Inferior parietal cortex (tissue), 1 donor: ENCODE data around the gene CD63.
"Not testable (repeated sequence)": the region's sequence is repeated elsewhere in the genome, so short reads cannot be mapped to it uniquely, and the experiment has no call there.

ENCODE experiments used
- DNase-seq: peaks from one replicate; pipeline ENCODE4 v3.0.0-alpha.2; 2016; ENCODE audit errors: extremely low spot score

CD63 gene, protein sequence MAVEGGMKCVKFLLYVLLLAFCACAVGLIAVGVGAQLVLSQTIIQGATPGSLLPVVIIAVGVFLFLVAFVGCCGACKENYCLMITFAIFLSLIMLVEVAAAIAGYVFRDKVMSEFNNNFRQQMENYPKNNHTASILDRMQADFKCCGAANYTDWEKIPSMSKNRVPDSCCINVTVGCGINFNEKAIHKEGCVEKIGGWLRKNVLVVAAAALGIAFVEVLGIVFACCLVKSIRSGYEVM

DNA sequence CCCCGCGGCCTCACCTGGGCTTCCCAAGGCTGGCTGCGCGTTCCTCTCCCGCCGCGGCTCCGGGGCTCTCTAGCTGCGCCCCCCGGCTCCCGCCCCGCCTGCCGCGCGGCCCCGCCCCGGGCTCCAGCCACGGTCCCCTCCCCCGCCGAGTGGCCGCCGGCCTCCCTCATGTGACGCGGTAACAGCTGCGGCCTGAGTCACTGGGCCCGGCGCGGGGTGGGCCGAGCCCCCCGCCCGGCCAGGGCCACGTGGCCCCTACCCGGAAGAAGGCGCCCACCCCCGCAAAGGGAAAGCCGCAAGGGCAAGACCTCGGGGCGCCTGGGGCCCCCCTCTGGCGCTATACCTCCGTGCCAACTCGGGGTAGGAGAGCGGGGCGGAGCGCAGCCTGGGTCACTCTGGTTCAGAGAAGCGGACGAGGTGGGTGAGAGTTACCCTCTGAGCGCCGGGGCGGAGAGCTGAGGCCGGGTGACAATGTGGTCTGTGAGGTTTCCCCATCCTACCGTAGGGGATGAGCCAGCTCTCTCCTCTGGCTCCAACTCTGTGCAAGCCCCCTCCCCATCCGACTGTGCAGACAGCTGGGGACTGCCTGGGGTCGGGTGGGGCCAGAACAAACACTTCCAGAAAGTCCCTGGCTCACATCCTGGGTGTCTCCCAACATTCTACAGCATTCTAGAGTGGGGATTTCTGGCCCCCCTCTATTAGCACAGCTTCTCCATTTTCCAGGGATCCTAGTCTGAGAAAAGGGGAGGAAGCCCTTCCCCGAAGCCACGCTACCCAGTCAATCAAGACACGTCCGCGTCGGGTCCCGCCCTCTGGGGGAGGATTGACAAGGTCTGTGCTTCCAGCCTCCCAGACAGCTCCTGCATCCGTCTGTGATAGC is at the start of gene CD63:
Gene CD63, minus strand, starts transcription at position 71 of the 880 bp plus-strand sequence. CDS start 668 bp downstream, outside the sequence.
- DNase-seq: peak; percentile 92

DNA sequence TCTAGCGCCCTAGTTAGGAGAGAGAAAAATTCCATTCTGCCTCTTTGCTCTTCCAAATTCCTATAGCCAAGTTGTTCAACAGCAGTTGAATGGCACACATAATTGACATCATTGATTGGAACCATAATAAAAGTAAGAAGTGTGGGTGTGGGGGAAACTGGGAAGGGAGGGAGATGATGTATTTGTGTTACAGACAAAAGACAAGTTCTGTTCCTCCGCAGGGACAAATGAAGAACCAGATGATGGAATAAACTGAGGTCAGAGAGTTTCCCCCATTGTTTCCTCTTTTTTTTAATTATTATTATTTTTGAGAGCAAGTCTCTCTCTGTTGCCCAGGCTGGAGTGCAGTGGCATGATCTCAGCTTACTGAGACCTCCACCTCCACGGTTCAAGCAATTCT is 49.0 kb upstream of the CD63 start:
- DNase-seq: no peak

DNA sequence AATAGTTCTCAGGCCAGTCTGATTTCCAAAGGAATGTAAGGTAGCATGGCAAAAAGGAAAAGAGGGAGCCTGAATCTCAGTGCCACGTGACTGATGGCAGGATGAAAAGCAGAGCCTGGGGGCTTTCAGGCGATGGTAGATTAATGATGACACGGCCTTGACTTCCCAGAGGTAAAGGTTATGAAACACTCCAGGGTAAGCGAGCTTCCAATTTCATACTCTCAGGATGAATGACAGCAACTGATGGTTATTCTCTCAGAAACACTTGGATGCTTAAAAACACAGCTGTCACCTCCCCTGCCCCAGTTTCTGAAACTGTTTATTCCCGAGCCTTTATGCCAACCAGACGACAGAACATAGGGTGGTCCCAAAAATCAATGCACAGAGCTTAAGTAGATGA is 42.9 kb upstream of the CD63 start:
- DNase-seq: no peak

DNA sequence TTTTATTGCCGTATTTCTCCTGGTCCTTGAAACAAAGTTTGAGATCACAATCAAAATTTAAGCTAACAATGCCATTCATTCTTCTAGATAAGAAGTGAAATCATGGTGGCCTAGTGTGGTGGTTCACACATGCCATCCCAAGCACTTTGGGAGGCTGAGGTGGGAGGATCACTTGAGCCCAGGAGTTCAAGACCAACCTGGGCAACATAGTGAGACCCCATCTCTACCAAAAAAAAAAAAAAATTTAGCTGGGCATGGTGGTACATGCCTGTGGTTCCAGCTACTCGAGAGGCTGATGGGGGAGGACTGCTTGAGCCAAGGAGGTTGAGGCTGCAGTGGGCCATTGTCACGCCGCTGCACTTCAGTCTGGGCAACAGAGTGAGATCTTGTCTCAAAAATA is 38.3 kb upstream of the CD63 start:
- DNase-seq: no peak

DNA sequence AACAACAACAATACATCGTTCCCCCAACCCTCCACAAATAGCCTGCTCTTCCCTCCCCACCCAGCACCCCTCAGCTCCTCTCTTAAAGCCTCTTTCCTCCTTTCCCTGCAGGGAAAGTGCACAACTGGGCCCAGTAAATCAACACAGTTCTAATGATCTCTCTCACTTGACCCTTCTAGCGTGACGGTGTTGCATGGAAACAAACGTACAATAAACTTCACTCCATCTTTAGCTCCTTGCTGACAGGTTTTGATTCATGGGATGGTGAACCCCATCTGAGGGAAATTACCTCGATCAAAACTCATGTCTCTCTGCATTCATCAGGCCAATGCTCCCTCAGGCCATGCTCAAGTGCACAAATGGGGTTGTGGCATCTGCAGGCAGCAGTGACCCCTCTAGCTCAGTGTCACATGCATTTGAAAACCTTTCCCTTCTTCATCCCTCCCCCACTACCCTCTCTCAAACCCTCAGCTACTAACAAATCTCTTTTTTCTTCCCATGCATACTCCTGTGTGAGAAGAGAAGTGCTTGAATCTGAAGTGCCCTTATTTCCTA is 37.0 kb upstream of the CD63 start:
- DNase-seq: no peak

DNA sequence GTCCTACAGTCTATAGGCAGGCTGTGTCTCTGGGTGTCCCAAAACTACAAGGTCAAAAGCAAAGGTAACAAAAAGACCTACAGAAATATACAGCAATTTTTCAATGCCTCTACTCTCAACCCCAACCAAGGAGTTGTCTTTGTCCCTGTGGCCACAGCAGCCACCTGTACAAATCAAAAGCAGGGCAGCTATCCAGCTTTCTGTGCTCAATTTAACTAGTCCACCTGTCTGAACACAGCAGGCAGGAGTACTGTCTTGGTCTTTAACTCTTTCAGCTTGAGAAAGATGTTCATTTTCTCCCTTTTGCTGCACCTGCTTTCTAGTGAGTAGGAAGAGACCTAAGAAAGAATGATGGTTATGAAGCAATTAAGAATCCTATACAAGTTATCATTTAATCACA is 33.8 kb upstream of the CD63 start:
- DNase-seq: no peak

DNA sequence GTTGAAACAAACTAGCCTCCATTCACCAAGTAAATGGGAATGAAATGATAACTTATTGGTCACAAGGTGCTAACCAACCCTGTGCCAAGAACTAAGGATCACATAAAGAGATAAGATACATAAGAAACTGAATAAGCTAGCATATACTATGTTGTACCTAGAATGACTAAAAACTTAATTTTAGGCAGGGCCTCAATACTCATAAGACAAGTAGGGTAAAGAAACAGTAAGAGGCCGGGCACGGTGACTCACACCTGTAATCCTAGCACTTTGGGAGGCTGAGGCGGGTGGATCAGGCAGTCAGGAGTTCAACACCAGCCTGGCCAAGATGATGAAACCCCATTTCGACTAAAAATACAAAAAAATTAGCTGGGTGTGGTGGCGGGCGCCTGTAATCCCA is 31.9 kb upstream of the CD63 start:
- DNase-seq: no peak

DNA sequence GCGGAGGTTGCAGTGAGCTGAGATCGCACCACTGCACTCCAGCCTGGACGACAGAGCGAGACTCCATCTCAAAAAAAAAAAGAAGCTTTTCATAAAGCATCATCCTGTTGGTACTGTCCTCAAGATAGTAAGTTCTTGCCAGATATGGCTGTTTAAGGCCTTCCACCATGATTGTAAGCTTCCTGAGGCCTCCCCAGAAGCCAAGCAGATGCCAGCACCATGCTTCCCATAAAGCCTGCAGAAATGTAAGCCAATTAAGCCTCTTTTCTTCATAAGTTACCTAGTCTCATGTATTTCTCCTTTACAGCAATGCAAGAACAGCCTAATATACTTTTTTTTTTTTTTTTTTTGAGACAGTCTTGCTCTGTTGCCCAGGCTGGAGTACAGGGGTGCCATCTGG is 29.8 kb upstream of the CD63 start:
- DNase-seq: not testable (repeated sequence)

DNA sequence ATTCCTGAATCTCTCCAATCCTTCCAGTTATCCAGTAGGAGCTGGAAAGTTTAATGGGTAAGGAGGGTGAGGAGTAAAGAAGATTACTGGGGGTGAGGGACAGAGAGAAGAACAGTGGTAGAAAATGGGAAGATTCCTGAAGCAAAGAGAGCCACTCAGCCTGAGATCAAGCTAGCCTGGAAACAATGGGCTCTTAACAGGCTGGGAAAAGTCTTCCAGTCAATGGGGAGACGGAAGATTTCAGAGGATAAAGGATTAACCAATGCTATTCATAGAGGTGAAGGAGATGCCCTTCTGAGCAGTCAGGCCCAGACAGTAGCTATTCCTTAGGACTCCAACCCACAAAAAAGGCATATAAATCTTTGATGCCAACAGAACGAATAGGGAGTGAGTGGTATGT is 28.9 kb upstream of the CD63 start:
- no peak for DNase-seq

DNA sequence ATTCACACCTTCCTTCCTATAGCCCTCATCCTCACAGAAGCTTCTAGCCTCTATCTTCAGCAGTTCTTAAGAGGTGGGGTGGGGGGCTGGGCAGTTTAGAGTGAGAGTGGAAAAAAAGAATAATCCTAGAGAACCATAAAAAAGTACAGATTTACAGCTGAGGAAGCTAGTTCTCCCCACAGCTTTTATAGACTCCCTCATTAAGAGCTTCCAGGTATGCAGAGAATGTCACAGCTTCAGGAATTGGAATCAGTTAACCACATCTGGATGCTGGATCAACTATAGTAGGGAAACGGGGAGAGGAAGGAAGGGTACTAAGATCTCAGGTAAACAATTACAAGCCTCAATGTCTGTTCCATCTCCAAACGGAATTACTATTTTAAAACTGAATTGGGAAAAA is 26.4 kb upstream of the CD63 start:
- DNase-seq: no peak

DNA sequence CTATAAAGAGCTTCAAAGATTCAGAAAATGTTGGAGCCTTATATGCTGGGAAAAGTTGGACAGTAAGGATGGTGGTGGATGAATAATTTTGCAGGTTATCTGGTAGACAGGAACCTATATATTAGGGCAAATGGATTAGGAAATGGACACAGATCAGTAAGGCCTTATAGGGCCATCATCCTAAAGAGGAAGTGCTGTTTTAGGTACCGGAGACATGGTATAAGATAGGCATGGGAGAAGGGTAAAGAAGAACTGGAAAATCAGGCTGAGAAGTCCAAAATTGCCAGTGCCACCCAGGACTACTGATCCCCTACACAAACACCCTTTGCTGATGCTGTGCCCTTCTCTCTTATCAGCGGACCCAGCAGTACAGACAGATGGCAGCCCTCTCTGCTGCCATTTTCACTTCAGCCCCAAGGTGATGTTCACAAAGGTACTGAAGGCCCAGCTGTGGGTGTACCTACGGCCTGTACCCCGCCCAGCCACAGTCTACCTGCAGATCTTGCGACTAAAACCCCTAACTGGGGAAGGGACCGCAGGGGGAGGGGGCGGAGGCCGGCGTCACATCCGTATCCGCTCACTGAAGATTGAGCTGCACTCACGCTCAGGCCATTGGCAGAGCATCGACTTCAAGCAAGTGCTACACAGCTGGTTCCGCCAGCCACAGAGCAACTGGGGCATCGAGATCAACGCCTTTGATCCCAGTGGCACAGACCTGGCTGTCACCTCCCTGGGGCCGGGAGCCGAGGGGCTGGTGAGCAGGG is 19.6 kb upstream of the CD63 start:
- no peak for DNase-seq

DNA sequence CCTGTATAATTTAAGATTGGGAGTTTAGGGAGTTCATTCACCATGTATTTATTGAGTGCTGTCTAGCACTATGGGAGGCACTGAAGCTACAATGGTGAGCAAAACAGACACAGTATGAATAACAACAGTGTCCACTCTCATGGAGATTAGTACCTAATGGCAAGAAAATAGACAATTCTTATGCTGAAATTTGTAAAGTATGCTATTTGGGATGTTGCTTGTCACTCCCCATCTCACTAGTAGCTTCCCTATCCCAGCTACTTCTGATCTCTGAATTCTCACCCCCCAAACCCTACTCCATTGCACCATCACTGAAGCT is 18.1 kb upstream of the CD63 start:
- no peak for DNase-seq

DNA sequence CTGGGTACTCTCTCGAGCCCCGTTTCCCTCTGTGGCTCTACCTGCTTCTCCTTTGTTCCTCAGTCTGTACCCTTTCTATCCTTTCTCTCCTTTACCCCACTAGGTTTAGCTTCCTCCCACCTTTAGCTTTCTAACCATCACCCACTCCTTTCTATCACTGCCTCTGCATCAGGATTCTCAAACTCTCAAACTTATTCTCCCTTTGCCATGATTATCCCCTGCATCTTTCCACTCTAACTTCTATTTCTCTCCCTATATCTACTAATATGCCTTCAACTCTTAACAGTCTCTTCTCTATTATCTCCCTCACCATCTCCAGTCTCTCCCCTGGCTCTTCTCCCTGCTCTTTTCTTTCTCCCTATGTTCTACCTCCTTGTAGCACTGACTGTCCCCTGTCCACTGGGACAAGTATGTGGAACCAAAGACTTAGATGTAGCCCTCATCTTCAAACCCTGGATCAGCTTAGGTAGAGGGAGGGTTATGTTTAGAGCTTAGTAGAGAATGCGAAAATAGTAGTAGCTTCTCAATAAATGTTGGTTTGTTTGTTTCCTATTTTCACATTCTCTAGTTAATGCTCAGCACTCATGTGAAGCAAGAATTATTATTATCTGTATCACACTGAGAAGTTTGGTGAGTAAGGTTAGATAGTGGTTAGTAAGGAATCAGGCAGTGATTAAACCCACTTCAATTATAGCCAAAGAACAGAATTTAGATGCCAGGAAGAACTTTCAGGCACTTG is 17.5 kb upstream of the CD63 start:
- DNase-seq: no peak

DNA sequence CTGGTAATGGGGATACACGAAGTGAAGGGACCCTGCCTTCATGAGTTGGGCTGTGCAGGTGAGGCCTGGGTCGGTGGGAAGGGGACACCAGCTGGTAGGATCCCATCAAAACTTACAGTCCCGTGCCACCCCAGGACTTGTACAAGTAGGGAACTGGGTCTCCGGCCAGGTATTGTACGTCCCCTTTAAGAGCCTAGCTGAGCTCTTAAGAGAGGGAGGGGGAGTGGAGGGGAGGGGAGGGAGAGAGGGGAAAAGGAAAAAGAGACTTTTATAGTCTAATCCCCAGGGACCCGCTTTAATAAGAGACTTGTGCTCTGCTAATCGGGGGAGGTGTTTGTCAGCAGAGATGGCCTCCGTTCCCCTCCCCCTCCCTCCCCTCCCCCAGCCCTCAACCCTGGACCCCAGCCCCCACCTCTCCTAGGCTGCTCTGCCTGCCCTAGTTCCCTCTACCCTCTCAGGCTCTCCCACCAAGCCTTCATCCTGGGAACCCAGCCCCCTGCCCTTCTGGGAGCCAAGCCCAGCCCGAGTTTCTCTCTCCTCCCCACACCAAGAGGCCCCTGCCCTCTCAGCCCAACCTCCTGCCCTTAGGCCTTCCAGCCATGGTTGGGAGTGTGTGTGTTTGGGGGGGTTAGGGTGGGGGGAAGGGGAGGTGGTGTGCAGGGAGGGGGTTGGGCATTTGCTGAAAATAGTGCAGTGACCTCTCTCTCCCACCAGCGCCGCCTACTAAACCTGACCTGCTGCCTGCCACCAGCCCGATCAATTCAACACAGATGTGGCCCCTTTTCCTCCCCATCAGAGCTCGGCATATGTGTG is 16.8 kb upstream of the CD63 start:
- no peak for DNase-seq

DNA sequence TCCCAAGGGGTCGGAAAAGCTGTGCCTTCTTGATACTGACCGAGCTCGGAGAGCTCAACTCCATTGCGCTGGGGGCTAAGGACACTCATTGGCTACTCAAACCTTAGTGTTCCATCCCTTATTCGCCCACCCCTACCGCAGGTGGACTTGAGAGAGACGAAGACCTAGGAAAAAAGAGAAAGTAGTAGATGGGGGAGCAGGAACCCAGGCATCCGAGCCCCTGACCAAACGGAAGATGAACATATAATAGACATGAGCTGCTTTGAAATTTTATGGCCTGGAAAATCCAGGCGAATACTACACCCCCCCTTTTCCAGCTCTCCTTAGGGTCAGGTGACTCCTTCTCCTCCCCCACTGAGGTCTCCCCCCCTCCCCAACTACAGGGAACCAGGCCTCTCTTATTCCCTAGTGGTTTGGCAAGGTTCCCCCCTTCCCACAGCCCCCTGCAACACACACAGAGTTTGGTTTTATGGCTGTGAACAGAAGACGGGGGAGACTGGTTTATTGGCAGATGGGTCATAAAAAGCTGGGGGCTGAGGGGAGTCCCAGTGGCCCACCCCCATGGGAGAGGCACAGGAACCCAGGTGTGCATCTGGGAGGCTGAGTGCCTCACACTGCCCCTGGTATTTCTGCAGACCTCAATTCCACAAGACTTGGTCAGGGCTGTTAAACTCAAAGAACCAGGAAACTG is 15.7 kb upstream of the CD63 start:
- no peak for DNase-seq

DNA sequence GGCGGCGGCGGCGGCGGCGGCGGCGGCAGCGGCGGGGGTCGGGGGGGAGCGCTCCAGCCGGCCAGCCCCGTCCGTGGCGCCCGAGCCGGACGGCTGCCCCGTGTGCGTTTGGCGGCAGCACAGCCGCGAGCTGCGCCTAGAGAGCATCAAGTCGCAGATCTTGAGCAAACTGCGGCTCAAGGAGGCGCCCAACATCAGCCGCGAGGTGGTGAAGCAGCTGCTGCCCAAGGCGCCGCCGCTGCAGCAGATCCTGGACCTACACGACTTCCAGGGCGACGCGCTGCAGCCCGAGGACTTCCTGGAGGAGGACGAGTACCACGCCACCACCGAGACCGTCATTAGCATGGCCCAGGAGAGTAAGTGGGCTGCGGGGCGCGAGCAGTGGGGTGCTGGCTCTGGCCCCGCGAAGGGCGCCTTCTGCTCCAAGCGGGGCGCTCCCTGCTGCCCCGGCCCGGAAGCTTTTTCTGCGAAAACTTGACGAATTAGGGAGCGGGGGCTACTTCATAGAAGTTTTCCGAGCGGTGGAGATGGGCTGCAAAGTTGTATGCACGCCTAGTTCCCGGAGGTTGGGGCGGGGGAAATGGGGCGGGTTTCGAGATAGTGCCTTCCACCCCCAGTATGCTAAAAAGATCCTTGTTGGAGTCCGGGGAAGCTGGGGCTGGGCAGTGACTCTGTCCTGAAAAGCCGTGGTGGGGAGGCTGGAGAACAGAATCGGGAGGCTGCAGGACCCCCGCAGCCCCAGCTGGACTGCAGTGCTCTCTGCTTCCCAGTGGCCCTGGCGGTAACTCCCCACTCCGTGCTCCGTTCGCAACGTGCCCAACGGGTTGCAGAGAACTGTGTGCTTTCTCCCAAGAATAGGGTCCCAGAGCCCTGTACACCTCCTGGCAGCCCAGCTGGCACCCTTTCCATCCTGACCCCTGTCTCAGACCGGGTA is 14.9 kb upstream of the CD63 start:
- no peak for DNase-seq

DNA sequence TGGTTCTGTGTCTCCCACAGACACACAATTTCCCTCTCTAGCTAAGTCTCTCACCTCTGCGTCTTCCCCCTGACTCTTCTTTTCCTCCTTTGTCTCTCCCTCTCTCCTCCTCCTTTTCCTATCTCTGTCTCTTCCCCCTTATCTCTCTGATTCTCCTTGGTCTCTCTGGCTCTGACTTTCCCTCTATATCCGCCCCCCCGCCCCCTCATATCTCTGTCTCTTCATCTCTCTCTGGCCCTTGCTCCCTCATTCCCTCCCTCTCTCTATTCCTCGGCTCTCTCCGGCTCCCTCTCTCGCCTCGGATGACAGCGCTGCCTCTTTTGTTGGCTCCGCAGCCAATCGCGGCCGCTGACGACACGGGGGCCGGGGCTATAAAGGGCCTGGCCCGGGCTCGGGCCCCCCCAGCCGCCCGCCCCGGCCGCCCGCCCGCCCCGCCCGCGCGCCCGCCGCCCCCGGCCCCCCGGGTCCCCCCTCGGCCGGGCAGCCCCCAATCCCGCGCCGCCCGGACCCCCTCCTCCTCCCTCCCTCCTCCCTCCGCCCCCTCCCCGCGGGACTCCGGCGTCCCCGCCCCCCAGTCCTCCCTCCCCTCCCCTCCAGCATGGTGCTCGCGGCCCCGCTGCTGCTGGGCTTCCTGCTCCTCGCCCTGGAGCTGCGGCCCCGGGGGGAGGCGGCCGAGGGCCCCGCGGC is 14.1 kb upstream of the CD63 start, which contains the start of gene GDF11:
Gene GDF11, plus strand, starts transcription at position 404 of the 687 bp plus-strand sequence. Its CDS starts 195 bp downstream, at position 599.
- peak; percentile 78 for DNase-seq

DNA sequence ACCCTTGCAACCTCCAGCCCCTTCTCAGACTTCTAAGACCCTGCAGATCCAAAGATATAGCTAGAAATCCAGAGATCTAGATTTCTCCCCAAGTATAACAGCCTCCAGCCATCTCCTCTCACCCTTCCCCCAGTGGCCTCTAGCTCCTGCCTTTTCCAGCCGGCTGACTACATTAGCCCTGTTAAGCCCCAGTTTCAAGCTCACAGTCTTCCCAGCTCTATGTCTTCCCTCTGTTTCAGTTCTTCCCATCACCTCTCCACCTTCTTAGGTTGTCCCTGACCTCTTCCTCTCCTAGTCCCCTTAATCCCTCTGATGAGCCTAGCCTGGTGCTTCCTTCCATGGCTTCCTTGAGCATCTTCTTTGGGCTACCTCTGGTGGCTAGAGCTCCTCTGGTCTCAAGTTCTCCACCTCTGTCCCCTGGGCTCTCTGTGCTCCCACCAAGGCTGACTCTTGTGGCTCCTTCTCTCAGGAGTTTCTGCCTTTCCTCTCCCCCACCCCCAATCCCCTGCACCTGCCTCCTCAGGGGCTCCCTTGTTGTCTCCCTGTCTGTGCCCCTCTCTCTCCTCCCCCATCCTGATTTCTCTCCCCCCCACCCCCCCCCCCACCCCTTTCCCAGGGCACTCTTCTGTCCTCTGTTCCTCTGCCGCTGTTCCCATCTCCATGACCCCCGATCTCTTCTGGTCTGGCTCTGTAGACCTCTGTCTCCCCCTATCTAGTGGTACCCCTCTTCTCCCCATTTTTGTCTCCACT is 13.3 kb upstream of the CD63 start:
- DNase-seq: no peak
